Measurements from ENCODE around the gene ALKBH2. TPM values are rescaled to one million over a fixed set of nuclear protein-coding genes. Genes with fewer than 3 reads are reported as not detected.
"Not testable (repeated sequence)": the region's sequence is repeated elsewhere in the genome, so short reads cannot be mapped to it uniquely, and the experiment has no call there.

The ALKBH2 gene
- total RNA-seq, 2 donors from 2014 or later, result 15.3 to 21.9 TPM

DNA sequence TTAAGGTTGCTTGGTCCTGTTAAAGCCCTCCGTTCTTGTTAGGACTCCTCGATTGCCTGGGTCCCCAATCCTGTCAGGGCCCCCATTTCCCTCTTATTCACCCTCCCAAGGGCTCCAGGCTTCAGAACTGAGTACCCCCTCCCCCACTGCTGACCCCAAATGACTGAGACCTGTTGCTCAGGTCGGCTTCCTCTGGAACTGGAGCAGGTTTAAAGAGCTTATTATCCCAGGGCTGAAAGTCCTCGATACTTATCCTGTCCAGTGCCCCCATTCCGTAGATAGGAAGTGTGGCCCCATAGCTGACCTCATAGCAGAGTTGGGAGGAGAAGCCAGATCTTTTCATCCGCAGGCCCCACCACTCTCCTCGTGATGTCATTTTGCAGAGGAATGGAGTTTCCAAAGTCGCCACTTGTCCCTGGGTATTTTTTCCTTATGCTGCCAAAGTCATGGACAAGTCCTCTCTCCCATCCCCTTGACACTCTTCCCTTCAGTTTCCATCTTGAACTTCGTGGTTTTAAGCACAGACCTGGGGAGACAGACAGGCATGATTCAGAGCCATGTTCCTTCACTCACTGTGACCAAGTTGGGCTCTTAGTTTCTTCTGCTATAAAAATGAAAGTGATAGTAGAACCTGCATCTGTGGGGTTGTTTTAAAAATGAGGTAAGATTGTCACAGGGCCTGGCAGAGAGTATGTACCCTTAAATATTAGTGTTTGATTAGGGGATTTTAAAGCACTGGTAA is 39.7 kb downstream of the ALKBH2 start:
- Histone ChIP-seq H3K4me3 (peak overlapping the region; percentile 91), H3K27me3 (replicated peaks; ENCODE audit: insufficient read depth) (no peaks in the 10 kb centered on the region), H3K4me1 (ENCODE audit: control insufficient read depth in 1 of 2, low read depth in 2 of 2) (peaks cover 10 to 23% of the 10 kb centered on the region in 2 donors), H3K27ac (peak overlapping the region in 1 of 2 donors; percentile 62), H3K9me3 (no peaks in the 10 kb centered on the region), H3K36me3 (no peaks in the 10 kb centered on the region)
- DNase-seq (ENCODE audit: low spot score) (no peak), ATAC-seq (ENCODE audit: insufficient number of reproducible peaks, low FRiP score, low read depth) (no peak)
- TF ChIP-seq, protein P1, sequence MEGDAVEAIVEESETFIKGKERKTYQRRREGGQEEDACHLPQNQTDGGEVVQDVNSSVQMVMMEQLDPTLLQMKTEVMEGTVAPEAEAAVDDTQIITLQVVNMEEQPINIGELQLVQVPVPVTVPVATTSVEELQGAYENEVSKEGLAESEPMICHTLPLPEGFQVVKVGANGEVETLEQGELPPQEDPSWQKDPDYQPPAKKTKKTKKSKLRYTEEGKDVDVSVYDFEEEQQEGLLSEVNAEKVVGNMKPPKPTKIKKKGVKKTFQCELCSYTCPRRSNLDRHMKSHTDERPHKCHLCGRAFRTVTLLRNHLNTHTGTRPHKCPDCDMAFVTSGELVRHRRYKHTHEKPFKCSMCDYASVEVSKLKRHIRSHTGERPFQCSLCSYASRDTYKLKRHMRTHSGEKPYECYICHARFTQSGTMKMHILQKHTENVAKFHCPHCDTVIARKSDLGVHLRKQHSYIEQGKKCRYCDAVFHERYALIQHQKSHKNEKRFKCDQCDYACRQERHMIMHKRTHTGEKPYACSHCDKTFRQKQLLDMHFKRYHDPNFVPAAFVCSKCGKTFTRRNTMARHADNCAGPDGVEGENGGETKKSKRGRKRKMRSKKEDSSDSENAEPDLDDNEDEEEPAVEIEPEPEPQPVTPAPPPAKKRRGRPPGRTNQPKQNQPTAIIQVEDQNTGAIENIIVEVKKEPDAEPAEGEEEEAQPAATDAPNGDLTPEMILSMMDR (IDR thresholded peaks at IDR 0.05), result no peak

DNA sequence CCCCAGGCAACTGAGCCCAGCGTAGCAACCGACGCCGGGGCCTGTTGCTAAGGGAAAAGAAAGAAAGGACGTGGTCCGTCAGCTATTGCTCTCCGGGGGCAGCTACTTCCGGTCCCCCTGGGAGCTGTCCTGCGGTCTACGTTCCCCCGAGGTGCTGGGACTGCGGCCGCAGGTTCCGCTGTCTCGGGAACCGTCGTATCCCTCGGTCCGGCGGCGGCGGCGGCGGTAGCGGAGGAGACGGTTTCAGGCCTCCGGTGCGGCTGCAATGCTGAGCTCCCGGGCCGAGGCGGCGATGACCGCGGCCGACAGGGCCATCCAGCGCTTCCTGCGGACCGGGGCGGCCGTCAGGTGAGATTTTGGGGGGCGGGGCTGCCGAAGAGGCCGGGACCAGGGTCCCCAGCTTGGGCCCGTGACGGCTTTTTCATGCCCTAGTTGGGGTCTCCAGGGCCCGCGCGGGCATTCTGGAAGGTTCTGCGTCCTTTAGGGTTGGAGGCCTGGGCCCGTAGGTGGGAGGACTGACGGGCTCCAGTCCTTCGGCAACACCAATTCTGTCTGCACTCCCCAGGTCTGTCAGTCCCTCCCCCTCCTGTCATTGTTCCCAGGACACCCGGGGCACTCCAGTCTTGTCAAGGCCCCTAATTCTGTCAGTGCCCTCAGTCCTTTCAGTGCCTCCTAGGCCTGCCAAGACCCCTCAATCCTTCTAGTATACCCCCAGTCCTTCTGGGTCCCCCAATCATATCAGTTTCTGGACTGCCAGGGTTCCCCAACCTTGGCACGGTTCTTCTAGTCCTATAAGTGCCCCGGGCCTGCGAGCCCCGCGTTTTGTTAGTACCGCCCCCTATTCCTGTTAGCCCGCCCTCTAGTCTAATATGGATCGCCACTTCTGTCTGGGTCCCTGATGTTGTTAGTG is 40.6 kb downstream of the ALKBH2 start, which contains the start of gene USP30:
Gene USP30, plus strand, starts transcription at position 163 of the 910 bp plus-strand sequence. Its CDS starts 103 bp downstream, at position 266.
- TF ChIP-seq, protein P1 (IDR thresholded peaks at IDR 0.05), result no peak
- peak within 1 kb of the TSS; percentile 59 to 62 for H3K27ac ChIP-seq
- DNase-seq (ENCODE audit: low spot score) (peak; percentile 28), ATAC-seq (ENCODE audit: insufficient number of reproducible peaks, low FRiP score, low read depth) (peak; percentile 72)
- peak within 1 kb of the TSS; percentile 91 for H3K4me3 ChIP-seq
- H3K9me3 ChIP-seq, result no peaks in the 10 kb centered on the region
- H3K27me3 ChIP-seq (replicated peaks; ENCODE audit: insufficient read depth), result no peaks in the 10 kb centered on the region
- H3K4me1 ChIP-seq (ENCODE audit: control insufficient read depth in 1 of 2, low read depth in 2 of 2), result peaks cover 10 to 23% of the 10 kb centered on the region in 2 donors
- H3K36me3 ChIP-seq, result no peaks in the 10 kb centered on the region

DNA sequence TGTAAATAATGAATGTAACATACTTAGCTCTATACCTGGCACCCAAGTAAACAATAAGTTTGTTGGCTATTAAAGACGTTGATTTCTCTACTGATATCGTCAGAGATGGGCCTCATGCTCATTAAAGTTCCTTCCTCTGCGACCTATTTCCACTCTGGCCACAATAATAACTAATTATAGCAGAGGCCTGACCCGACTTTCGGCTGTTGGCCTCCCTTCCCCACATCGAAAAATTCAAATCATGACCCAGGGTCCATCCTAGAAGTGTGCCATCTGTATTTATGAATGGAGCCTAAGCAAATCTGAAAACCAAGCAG is 41.2 kb downstream of the ALKBH2 start:
- Histone ChIP-seq H3K27ac (peak overlapping the region; percentile 59 to 62), H3K36me3 (no peaks in the 10 kb centered on the region), H3K27me3 (replicated peaks; ENCODE audit: insufficient read depth) (no peaks in the 10 kb centered on the region), H3K9me3 (no peaks in the 10 kb centered on the region), H3K4me3 (peak overlapping the region; percentile 91), H3K4me1 (ENCODE audit: control insufficient read depth in 1 of 2, low read depth in 2 of 2) (peaks cover 10 to 23% of the 10 kb centered on the region in 2 donors)
- DNase-seq (ENCODE audit: low spot score) (no peak), ATAC-seq (ENCODE audit: insufficient number of reproducible peaks, low FRiP score, low read depth) (no peak)
- TF ChIP-seq, protein P1 (IDR thresholded peaks at IDR 0.05), result no peak

DNA sequence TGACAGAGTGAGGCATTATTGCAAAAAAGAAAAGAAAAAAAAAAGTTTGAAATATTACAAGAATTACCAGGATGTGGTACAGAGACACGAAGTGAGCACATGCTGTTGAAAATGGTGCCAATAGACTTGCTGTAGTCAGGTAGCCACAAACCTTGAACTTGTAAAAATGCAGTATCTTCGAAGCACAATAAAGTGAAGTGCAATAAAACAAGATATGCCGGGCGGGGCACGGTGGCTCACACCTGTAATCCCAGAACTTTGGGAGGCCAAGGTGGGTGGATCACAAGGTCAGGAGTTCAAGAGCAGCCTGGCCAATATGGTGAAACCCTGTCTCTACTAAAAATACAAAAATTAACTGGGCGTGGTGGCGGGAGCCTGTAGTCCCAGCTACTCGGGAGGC is 43.5 kb downstream of the ALKBH2 start:
- not testable (repeated sequence) for DNase-seq (ENCODE audit: low spot score); H3K27me3 ChIP-seq (replicated peaks; ENCODE audit: insufficient read depth); H3K36me3 ChIP-seq; H3K27ac ChIP-seq; H3K9me3 ChIP-seq; ATAC-seq (ENCODE audit: insufficient number of reproducible peaks, low FRiP score, low read depth); H3K4me3 ChIP-seq
- H3K4me1 ChIP-seq (ENCODE audit: control insufficient read depth in 1 of 2, low read depth in 2 of 2), result peaks cover 10 to 22% of the 10 kb centered on the region in 2 donors

DNA sequence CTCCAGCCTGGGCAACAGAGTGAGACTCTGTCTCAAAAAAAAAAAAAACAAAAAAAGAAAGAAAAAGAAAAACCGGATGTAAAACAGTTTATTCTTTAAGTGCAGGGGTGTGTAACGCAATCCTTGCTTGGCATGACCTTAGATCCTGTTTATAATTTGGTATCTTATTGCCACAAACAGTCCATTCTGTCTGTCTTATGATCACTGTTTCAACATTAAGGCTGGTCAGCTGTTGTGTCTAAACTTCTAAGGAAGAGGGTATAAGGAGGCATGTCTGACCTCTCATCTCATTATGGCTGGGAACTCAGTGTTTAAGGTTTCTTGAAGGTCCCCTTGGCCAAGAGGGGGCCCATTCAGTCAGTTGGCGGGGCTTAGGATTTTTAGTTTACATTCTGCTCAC is 44.6 kb downstream of the ALKBH2 start:
- not testable (repeated sequence) for DNase-seq (ENCODE audit: low spot score); H3K27ac ChIP-seq; ATAC-seq (ENCODE audit: insufficient number of reproducible peaks, low FRiP score, low read depth); H3K4me3 ChIP-seq; H3K36me3 ChIP-seq; H3K27me3 ChIP-seq (replicated peaks; ENCODE audit: insufficient read depth); H3K9me3 ChIP-seq
- peaks cover 9 to 13% of the 10 kb centered on the region in 2 donors for H3K4me1 ChIP-seq (ENCODE audit: control insufficient read depth in 1 of 2, low read depth in 2 of 2)

Measured in thoracic aorta (tissue), 2 donors.